Liver (tissue), 3 donors: ENCODE results near the gene MED12L.

Experiments
- CTCF ChIP-seq: fragments of 150-350 bp; IDR thresholded peaks from 2 replicates; pipeline ENCODE4 v1.5.1; 2017; ENCODE audit warnings: improper control_type of control experiment, low read depth, low read length; ENCODE audit not compliant: missing input control
- GABPA ChIP-seq, 2 donors: IDR thresholded peaks in 1 of 2; conservative IDR thresholded peaks in 1 of 2; 2 replicates each; pipeline ENCODE4 v1.6.1; 2016; ENCODE audit warnings: antibody characterized with exemption in 2 of 2, mild to moderate bottlenecking in 1 of 2, moderate library complexity in 1 of 2
- REST ChIP-seq: IDR thresholded peaks from 2 replicates; pipeline ENCODE4 v1.6.1; 2016; ENCODE audit warnings: antibody characterized with exemption, mild to moderate bottlenecking
- SP1 ChIP-seq: IDR thresholded peaks from 2 replicates; pipeline ENCODE4 v1.6.1; 2018; ENCODE audit warnings: antibody characterized with exemption, mild to moderate bottlenecking
- donor health status: healthy.
- donor health status: healthy.

- TF ChIP-seq CTCF (no peak), GABPA (IDR thresholded peaks at IDR 0.05 in 1 of 2, conservative IDR thresholded peaks at IDR 0.05 in 1 of 2) (no peak), SP1 (no peak), REST (no peak)
Observed at GRCh38 chr3:151213881-151214280, 128.4 kb downstream of the MED12L start.
